GM18520 (cell line): ENCODE data around the gene ZZZ3.
"Not testable (repeated sequence)": the region's sequence is repeated elsewhere in the genome, so short reads cannot be mapped to it uniquely, and the experiment has no call there.

ENCODE experiments used
- ATAC-seq: cut with Tn5 transposase; IDR thresholded peaks from one replicate; pipeline ENCODE4 v1.9.1; 2021; ENCODE audit not compliant: unreplicated experiment

Gene ZZZ3

DNA sequence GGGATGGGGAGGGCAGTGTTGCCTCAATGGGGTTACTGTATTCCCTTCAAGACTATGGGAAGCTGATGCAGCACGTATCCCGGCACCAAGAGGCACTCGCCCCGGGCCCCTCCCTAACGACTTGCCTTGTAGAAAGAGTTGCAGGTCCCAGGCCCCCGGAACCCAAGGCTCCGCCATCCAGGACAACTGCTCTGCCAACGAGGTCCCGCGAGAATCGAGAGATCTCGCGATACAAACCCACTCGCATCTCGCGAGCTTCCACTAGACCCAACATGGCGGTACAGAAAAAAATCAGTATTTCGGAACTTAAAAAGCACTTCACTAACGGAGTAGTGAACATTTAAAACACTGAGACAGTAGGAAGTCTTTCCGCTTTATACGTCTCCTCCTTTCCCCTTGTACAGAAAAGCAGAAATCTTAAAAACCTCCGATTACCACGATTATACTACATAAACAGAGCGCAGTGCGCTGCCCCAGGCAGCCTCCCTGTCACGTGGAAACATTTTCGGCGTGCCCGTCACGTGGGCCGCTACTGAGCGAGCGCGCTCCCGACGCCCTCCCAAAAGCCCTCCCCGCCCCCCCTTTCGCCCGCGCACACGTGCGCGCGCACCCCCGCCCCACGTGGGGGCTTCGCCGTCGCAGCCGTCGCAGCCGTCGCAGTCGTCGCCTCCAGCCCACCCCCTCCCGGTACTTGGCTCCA lies at the start of gene ZZZ3:
ZZZ3 (minus strand) TSS at position 199 of the 700 bp plus-strand sequence. CDS start 49,304 bp downstream, outside the sequence.
- ATAC-seq = peak; percentile 62

DNA sequence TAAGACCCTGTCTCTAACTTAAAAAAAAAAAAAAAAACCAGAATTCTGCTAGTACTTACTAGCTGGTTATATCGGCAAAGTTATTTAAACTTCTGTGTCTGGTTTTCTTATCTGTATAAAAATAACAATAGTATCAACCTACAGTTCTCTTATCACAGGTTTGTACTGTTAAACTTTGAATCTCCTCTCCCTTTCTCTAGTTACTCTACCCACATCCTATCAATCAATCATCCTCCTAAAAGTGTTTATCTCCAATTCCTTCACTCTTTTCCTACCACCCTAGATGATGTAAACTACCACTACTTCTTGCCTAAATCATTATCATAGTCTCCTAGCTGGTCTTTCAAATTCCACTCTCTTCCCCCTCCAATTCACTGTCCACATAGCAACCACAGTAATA lies 49.6 kb upstream of the ZZZ3 start:
- ATAC-seq = no peak

DNA sequence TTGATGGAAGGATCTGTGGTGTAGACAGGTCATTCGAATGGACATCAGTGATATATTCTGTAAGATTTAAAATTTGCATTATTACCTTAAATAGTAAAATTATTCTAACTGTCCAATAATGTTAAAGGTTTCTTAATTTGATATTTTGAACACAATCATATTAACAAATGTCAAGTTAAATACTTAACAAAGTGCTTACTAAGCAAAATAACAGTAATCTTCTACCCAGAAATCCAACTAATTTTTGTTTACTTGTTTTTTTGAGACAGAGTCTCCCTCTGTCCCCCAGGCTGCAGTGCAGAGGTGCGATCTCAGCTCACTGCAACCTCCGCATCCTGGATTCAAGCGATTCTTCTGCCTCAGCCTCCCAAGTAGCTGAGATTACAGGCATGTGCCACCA lies 43.2 kb upstream of the ZZZ3 start:
- ATAC-seq = no peak

DNA sequence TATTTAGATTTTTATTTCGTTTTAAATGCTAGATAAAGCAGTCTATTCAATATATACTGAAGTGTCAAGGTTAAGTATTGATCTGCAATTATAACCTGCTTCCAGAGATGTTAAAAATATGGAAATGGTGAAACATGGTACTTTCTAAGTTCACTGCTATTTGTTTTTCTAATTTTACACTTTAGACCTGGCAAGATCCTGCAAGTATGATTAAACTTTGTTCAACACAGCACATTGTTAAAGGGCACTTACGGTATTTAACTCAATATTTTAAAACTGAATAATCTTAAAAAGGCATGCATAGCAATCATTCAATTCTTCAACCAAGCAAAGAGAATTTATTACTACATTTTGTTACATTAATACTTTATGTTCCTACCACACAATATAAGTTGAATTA lies 35.7 kb upstream of the ZZZ3 start:
- no peak for ATAC-seq

DNA sequence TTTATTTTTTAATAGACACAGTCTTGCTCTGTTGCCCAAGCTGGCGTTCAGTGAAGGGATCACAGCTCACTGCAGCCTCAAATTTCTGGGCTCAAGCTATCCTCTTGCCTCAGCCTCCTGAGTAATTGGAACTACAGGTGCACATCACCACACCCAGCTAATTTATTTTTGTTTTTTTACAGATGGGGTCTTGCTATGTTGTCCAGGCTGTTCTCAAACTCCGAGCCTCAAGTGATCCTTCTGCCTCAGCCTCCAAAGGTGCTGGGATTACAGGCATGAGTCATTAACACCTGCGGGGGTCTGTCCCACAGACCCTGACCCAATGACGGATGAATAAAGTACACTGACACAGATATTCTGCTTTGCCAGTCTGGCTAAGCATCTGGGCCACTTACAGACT lies 33.6 kb upstream of the ZZZ3 start:
- no peak for ATAC-seq

DNA sequence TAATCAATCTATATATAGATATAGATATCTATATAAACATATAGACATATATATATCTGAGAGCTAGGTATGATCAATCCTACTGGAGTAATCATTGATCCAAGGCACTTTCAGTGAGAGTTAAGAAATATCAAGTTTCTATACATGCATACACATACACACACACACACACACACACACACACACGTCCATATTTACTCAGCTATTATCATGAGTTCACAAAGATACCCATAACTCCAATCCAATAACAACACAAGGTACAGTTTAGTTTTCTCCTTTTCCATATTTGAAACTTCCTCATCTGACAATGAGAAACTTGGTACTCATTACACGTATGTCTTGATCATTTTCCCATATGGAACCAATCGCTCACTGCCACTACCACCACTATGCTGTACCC lies 27.3 kb upstream of the ZZZ3 start:
- ATAC-seq = no peak

DNA sequence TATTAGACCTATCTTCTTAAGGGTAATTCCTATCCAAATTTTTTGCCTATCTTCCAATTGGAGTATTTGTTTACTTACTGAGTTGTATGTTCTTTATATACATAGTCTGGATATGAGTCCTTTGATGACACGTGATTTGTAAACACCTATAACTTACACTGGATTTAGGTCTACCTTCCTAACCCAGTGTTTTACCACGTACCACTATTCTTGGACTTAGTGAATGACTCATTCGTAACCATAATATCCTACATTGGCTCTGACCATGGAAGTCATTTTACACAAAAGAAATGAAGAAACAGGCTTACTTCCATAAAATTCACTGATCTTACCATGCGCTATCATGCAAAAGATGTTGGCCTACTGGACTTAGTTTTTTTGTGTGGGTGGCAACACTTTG lies 23.9 kb upstream of the ZZZ3 start:
- no peak for ATAC-seq

DNA sequence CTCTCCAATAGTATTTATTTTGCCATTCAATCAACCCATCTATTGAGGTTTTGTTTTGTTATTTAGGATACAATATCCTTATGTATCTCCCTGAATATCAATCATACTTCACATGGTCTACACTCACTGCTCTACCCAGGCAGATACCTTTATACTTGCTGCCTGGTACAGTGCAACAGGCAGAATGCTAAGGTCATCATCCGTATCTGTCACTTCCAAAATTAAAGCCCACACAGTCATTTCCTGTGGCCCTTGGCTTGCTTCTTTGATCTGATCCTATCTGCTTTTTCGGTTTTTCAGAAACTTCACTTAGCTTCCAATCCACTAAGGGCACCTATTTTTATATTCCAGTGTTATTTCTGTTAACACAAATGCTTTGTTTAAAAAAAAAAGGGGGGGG lies 22.3 kb upstream of the ZZZ3 start:
- ATAC-seq = no peak

DNA sequence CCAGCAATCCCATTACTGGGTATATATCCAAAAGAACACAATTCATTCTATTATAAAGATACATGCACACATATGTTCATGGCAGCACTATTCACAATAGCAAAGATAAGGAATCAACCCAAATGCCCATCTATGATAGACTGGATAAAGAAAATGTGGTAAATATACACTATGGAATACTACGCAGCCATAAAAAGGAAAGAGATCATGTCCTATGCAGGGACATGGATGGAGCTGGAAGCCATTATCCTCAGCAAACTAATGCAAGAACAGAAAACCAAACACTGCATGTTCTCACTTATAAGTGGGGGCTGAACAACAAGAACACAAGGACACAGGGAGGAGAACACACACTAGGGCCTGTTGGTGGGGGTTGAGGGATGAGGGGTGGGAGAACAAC lies 17.2 kb upstream of the ZZZ3 start:
- not testable (repeated sequence) for ATAC-seq

DNA sequence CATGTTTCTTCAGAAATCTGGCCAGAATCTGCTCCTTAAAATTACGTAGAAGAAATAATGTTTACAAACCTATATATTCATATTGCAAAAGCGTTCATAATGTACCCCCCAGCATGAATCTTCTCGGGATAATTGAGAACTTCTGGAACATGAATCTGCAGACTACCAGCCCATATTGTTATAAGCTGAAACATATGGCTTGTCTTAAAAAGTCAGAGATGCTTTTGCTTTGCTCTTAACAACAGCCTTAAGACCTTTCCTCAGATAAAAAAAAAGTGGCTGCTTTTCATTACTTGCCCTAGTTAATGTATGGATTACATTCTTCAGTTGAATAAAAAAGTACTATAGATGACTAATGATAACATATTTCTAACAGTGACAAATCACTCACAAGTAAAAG lies 15.0 kb upstream of the ZZZ3 start:
- ATAC-seq = no peak

DNA sequence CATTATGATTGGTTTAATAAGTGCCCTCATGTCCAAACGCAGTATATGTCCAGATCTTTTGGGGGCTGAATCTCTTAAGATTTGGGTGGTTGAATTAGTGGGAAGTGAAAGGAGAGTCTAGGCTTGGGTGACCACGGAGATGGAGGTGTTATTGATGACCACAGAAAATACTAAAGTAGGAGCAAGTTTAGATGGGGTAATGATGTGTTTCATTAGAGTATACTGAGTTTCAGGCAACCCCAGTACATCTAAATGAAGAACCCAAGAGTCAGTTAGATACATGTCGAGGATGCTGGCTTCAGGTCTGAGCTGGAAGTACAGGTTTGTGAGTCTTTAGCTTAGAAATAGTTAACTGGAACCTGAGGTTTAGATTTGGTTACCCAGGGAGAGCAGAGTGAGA lies 6.5 kb upstream of the ZZZ3 start:
- ATAC-seq = no peak

DNA sequence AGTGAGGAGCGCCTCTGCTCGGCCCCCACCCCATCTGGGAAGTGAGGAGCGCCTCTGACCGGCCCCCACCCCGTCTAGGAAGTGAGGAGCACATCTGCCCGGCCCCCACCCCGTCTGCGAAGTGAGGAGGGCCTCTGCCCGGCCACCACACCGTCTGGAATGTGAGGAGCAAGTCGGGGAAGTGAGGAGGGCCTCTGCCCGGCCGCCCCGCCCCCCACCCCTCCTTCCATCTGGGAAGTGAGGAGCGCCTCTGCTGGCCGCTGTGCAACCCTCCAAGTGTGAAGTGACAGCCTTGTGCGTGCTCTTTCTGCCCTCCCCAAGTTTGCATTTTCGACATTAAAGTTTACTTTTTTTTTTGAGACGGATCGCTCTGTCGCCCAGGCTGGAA lies 5.1 kb upstream of the ZZZ3 start:
- ATAC-seq = no peak

DNA sequence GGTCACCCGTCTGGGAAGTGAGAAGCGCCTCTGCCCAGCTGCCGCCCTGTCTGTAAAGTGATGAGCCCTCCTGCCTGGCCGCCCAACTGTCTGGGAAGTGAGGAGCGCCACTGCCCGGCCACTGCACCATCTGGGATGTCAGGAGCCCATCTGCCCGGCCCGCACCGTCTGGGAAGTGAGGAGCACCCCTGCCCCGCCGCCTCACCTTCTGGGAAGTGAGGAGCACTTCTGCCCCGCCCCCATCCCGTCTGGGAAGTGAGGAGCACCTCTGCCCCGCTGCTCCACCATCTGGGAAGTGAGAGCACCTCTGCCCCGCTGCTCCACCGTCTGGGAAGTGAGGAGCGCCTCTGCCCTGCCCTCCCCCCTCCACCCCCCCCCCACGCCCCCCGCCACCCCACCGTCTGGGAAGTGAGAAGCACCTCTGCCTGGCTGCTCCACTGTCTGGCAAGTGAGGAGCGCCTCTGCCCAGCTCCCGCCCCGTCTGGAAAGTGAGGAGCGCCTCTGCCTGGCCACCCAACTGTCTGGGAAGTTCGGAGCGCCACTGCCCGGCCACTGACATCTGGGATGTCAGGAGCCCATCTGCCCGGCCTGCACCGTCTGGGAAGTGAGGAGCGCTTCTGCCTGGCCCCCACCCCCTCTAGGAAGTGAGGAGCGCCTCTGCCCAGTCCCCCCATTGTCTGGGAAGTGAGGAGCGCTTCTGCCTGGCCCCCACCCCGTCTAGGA lies 4.5 kb upstream of the ZZZ3 start:
- no peak for ATAC-seq

DNA sequence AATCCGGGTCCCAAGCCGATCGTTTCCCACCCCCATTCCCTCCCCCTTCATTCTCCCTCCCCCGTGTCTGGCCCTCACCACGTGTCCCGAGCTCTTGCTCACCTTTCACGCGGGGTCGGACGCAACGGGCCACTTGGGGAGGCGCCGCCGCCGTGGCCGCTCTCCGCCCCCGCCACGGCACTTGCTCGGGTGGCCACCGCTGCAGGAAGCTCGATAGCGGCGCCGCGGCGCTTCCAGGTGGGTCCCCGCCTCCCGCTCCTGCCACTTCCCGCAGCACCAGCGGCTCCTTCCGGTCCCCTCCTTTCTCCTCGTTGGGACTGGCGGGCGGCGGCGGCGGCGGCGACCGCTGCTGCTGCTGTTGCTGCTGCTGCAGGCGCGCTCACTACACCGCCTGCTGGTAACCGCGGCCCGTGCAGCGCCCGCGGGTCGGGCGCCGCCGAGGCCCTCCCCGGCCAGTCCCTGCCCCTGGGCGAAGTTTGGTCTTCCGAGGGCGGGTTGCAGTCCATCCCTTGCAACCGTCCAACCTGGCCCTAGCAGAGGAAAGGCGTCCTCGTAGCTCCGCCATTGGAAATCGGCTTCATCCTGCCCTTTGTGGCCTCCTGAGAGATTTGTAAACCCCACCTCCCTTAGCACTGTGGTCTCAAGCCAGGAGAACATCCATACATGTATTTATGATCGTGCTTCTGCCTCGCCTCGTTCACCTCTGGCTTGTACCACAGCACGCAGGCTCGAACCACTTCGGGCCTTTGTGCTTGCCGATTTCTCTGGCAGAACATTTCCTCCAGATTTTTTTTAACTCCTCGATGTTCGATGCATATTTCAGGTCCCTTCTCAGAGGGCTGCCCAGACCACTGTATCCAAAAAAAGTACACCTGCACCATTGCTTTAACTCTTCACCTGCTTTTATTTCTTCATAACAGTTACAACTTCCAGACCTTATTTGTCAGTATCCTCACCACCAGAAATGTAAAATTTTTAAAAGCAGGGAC lies 996 bp upstream of the ZZZ3 start:
- peak; percentile 73 for ATAC-seq

DNA sequence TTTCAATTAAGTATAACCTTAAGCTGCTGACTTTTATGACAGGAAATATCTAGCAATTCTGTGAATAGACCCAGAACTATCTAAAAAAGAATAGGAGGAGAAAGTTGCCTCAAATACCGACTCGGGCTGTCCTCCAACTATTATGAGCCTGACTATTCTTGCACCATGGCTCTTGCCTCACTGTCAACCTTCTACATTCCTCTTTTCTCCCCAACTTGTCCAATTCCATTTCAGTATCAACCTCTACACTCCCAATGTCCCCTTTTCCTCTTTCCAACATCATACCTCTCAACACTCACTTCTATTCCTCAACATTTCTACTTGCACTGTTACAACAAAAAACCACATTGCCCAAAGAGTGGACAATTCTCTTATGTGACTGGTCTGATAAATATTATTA lies 2.3 kb downstream of the ZZZ3 start:
- no peak for ATAC-seq

DNA sequence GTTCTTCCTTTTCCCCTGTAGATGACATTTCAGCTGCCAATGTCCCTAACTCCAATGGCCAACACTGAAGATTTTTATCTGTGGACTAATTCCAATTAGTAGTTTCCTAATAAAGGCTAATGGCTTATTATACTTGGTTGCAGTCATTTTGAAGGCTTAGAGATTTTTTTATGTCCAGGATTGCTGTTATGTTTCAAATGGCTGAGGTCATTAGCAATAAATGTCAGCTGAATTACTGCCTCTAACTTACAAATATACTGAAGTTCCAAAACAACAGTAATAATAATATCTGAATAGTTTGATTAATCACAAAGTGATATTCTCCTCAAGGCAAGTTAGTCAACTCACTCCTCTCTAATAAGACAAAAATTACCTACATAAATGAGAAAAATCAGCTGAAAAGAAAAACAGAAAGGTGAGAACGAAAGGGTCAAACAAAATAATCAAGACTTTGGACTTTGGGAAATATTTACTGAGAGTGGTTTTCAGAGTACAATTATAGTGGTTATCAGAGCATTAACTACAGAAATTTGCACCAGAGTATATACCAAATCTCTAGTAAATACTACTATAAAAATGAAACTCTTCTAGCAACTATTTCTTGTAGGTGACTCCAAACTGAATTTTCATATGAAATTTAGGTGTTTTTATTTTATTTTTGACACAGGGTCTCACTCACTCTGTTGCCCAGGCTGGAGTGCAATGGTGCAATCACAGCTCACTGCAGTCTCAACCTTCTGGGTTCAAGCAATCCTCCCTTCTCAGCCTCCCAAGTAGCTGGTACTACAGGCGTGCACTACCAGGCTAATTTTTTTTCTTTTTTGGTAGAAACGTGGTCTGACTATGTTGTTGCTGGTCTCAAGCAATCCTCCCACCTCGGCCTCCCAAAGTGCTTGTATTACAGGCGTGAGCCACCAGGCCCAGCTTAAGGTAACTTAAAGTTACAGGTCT lies 3.5 kb downstream of the ZZZ3 start:
- no peak for ATAC-seq

DNA sequence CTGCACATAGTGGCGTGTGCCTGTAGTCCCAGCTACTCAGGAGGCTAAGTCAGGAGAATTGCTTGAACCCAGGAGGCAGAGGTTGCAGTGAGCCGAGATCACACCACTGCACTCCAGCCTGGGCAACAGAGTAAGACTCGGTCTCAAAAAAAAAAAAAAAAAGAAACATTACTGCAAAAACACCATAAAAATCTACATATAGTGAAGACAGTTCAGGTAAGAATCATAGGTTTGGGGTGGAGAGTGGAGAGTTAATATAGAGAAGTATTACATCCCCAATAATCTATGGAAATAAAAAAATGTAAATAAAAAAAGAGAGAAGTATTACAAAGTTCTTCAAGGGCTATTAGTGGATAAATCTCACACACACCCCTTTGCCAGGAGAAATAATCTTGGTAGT lies 7.7 kb downstream of the ZZZ3 start:
- ATAC-seq = not testable (repeated sequence)

DNA sequence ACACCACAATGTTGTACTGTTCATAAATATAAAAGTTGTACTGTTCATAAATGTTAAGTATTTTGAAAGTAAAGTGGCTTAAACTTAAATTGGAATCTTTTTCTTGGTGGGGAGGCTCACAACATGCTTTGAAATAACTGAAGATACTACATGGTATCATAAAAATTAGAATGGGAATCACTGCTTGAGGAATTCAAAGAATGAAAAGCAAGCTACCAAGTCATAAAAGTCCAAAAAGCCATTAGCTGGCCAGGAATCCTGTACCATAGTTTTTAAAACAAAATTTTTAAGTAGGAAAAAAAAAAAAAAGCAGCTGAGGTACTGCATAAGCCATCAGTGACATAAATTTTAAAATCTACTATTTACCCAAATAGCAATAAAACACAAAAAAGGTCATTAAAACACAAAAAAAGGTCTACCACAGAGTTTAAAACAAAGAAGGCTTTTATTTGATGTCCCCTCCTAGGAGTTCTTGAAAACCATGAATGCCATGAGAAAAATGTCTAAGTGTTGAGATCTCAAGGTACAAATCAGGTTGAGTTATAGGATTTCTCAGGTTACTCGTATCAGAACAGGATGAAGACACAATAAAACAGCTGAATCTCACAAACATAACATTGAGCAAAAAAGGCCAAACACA lies 8.6 kb downstream of the ZZZ3 start:
- no peak for ATAC-seq

DNA sequence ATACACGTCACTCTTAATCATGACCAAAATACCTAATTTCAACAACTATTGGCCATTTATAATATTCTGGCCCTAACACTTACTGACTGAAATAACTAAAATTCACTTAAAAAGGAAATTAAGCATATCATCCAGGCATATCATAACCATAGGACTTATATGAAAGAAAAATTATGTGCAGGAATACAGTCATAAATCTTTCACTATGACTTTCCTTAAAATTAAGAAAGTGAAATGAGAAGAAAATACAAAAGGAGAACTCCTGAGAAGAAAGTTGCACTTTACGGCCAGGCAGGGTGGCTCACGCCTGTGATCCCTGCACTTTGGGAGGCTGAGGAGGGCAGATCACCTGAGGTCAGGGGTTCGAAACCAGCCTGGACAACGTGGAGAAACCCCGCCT lies 9.4 kb downstream of the ZZZ3 start:
- no peak for ATAC-seq

DNA sequence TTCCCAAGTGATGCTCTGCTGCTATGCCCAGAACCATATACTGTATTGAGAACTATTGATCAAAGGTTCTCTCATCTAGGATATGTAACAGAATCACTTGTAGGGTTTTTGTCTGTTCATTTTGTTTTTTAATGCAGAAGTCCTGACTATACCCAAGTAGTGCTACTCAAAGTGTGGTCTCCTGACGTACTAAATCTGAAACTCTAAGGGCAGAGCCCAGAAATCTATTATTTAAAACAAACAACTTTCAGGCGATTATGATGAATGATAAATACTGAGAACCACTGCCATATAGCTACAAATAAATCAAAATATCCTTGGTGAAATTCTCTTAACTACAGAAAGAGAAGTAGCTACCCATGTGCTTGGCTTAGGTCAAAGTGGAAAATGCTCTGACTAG lies 10.1 kb downstream of the ZZZ3 start:
- peak; percentile 22 for ATAC-seq
